Bronchial epithelial cell (primary cell): ENCODE results near the gene IL19. TPM values are rescaled to one million over a fixed set of nuclear protein-coding genes. Genes with fewer than 3 reads are reported as not detected.

Experiments
- DNase-seq: peaks from one replicate; pipeline ENCODE4 v3.0.0-alpha.2; 2010; ENCODE audit warnings: low read depth
- FAIRE-seq: peaks from 2 replicates; lab custom pipeline; 2011; peaks lifted over from hg19 to GRCh38; lab: Jason Lieb, UNC
- H3K27me3 ChIP-seq: 2 replicates; pipeline ENCODE4 v1.5.1; 2011; ENCODE audit warnings: low read length; ENCODE audit not compliant: control insufficient read depth, insufficient read depth
- H3K36me3 ChIP-seq: 2 replicates; pipeline ENCODE4 v1.5.1; 2011; ENCODE audit warnings: low read length; ENCODE audit not compliant: control insufficient read depth, insufficient read depth
- H3K4me3 ChIP-seq: 2 replicates; pipeline ENCODE4 v1.5.1; 2011; ENCODE audit warnings: mild to moderate bottlenecking, low read depth, low read length, control low read depth
- CTCF ChIP-seq: IDR thresholded peaks from 2 replicates; pipeline ENCODE4 v1.5.1; 2011; ENCODE audit warnings: mild to moderate bottlenecking, moderate library complexity, low read length, control low read depth, inconsistent platforms; ENCODE audit not compliant: insufficient read depth, severe bottlenecking
- total RNA-seq: library from RNA; depleted of rRNA; stranded (reverse); fragments of >200 nt; gene quantifications from 2 replicates; pipeline ENCODE4 v1.2.1, GENCODE V29; 2014

Gene IL19
- total RNA-seq, 1 donor from 2014 or later: not detected

GRCh38 chr1:206783506-206783905, 12.9 kb downstream of the IL19 start:
- no peak overlapping the region for H3K4me3 ChIP-seq
- DNase-seq (no peak), FAIRE-seq (no peak)
- H3K36me3 ChIP-seq: no peaks in the 10 kb centered on the region
- no peak for TF ChIP-seq CTCF
- peaks cover 2% of the 10 kb centered on the region for H3K27me3 ChIP-seq

GRCh38 chr1:206784471-206784903, 13.9 kb downstream of the IL19 start:
- no peak for FAIRE-seq
- no peak overlapping the region for H3K4me3 ChIP-seq
- no peak for TF ChIP-seq CTCF
- no peaks in the 10 kb centered on the region for H3K36me3 ChIP-seq
- H3K27me3 ChIP-seq: peaks cover 2% of the 10 kb centered on the region
- no peak for DNase-seq

GRCh38 chr1:206785182-206785765, 14.7 kb downstream of the IL19 start:
- Histone ChIP-seq H3K36me3 (no peaks in the 10 kb centered on the region), H3K27me3 (peaks cover 2% of the 10 kb centered on the region), H3K4me3 (no peak overlapping the region)
- DNase-seq (no peak), FAIRE-seq (no peak)
- no peak for TF ChIP-seq CTCF

GRCh38 chr1:206786212-206786886, 15.8 kb downstream of the IL19 start:
- no peak for DNase-seq
- TF ChIP-seq CTCF: no peak
- H3K36me3 ChIP-seq: no peaks in the 10 kb centered on the region
- H3K4me3 ChIP-seq: no peak overlapping the region
- peaks cover 2% of the 10 kb centered on the region for H3K27me3 ChIP-seq
- no peak for FAIRE-seq

- Histone ChIP-seq H3K4me3 (no peak overlapping the region), H3K27me3 (peaks cover 2% of the 10 kb centered on the region), H3K36me3 (no peaks in the 10 kb centered on the region)
- no peak for TF ChIP-seq CTCF
- DNase-seq: peak; percentile 27
- FAIRE-seq: no peak
Measured at GRCh38 chr1:206787891-206788290, 17.3 kb downstream of the IL19 start.

GRCh38 chr1:206788487-206789050, 18.0 kb downstream of the IL19 start:
- TF ChIP-seq CTCF: no peak
- Histone ChIP-seq H3K27me3 (peaks cover 2% of the 10 kb centered on the region), H3K4me3 (no peak overlapping the region), H3K36me3 (no peaks in the 10 kb centered on the region)
- no peak for FAIRE-seq
- no peak for DNase-seq
